ENCODE data around the gene ATF6. TPM values are rescaled to one million over a fixed set of nuclear protein-coding genes. Genes with fewer than 3 reads are reported as not detected.

ATF6 gene
- total and polyA plus RNA-seq, 9 of the 15 experiments (the other 6 are each of a cell fraction or from before 2014, with no cell fraction given): 11.7 to 32.4 (median 20.4) TPM

DNA sequence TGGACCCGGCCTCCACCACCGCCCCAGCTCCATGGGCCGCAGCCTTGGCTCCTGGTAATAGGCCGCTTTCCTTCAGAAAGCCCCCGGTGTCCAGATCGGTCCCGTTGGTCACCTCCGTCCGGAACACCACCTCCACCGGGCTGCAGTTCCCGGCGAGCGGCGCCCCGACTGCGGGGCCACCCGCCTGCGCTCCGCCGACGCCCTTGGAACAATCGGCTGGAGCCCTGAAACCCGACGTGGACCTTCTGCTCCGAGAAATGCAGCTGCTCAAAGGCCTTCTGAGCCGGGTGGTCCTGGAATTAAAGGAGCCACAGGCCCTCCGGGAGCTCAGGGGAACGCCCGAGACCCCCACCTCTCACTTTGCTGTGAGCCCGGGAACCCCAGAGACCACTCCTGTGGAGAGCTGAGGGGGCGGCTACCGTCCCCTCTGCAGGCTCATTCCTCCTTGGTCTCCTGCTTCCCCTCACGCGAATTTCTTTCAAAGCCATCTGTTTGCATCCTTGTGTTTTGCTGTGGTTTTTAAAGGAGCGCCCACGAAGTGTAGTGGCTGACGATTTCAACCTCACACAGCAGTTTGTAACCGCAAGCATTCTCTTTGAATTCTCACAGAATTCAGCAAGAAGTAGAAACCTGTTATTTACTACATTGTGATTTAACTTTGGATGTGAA is 38.7 kb upstream of the ATF6 start (continued):
- TF ChIP-seq EHMT2 (IDR thresholded peaks at IDR 0.05): no peak
- TF ChIP-seq, protein P1, sequence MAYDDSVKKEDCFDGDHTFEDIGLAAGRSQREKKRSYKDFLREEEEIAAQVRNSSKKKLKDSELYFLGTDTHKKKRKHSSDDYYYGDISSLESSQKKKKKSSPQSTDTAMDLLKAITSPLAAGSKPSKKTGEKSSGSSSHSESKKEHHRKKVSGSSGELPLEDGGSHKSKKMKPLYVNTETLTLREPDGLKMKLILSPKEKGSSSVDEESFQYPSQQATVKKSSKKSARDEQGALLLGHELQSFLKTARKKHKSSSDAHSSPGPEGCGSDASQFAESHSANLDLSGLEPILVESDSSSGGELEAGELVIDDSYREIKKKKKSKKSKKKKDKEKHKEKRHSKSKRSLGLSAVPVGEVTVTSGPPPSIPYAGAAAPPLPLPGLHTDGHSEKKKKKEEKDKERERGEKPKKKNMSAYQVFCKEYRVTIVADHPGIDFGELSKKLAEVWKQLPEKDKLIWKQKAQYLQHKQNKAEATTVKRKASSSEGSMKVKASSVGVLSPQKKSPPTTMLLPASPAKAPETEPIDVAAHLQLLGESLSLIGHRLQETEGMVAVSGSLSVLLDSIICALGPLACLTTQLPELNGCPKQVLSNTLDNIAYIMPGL (CRISPR knock-in tag; IDR thresholded peaks at IDR 0.05): no peak
- TF ChIP-seq NFE2L1 (tag; IDR thresholded peaks at IDR 0.05; ENCODE audit: borderline replicate concordance, low read depth): no peak
- no peak for TF ChIP-seq PTTG1 (tag; IDR thresholded peaks at IDR 0.05; ENCODE audit: low read depth)
- TF ChIP-seq, protein P2, sequence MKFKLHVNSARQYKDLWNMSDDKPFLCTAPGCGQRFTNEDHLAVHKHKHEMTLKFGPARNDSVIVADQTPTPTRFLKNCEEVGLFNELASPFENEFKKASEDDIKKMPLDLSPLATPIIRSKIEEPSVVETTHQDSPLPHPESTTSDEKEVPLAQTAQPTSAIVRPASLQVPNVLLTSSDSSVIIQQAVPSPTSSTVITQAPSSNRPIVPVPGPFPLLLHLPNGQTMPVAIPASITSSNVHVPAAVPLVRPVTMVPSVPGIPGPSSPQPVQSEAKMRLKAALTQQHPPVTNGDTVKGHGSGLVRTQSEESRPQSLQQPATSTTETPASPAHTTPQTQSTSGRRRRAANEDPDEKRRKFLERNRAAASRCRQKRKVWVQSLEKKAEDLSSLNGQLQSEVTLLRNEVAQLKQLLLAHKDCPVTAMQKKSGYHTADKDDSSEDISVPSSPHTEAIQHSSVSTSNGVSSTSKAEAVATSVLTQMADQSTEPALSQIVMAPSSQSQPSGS (CRISPR knock-in tag; IDR thresholded peaks at IDR 0.05): no peak
- TF ChIP-seq ZFP36 (IDR thresholded peaks at IDR 0.05; ENCODE audit: low read depth, low read length, partially characterized antibody): no peak
- TF ChIP-seq ZFP1 (CRISPR knock-in tag; IDR thresholded peaks at IDR 0.05): no peak
- no peak for TF ChIP-seq PPARD (CRISPR knock-in tag; IDR thresholded peaks at IDR 0.05)
- no peak for TF ChIP-seq ZNF75A (CRISPR knock-in tag; IDR thresholded peaks at IDR 0.05)
- no peak for TF ChIP-seq NEUROD1 (IDR thresholded peaks at IDR 0.05; ENCODE audit: borderline replicate concordance, low read depth, low read length, partially characterized antibody)
- no peak for TF ChIP-seq HDGF (IDR thresholded peaks at IDR 0.05)
- no peak for TF ChIP-seq SIN3A (IDR thresholded peaks at IDR 0.05; ENCODE audit: borderline replicate concordance in 2 of 2, control insufficient read depth in 1 of 2, low read depth in 2 of 2, low read length in 2 of 2)
- TF ChIP-seq ZNF165 (CRISPR knock-in tag; IDR thresholded peaks at IDR 0.05; ENCODE audit: borderline replicate concordance): no peak
- no peak for TF ChIP-seq FUS (optimal IDR thresholded peaks at IDR 0.05; ENCODE audit: low read depth, low read length)
- TF ChIP-seq FOS (IDR thresholded peaks at IDR 0.05; ENCODE audit: extremely low read depth, insufficient read length): no peak
- no peak for TF ChIP-seq FOXP1 (CRISPR knock-in tag; IDR thresholded peaks at IDR 0.05)
- TF ChIP-seq, protein P3, sequence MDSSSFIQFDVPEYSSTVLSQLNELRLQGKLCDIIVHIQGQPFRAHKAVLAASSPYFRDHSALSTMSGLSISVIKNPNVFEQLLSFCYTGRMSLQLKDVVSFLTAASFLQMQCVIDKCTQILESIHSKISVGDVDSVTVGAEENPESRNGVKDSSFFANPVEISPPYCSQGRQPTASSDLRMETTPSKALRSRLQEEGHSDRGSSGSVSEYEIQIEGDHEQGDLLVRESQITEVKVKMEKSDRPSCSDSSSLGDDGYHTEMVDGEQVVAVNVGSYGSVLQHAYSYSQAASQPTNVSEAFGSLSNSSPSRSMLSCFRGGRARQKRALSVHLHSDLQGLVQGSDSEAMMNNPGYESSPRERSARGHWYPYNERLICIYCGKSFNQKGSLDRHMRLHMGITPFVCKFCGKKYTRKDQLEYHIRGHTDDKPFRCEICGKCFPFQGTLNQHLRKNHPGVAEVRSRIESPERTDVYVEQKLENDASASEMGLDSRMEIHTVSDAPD (CRISPR knock-in tag; IDR thresholded peaks at IDR 0.05): no peak
- no peak for TF ChIP-seq FOXA3 (CRISPR knock-in tag; conservative IDR thresholded peaks at IDR 0.05 in 1 of 2, IDR thresholded peaks at IDR 0.05 in 1 of 2)
- TF ChIP-seq, protein P4, sequence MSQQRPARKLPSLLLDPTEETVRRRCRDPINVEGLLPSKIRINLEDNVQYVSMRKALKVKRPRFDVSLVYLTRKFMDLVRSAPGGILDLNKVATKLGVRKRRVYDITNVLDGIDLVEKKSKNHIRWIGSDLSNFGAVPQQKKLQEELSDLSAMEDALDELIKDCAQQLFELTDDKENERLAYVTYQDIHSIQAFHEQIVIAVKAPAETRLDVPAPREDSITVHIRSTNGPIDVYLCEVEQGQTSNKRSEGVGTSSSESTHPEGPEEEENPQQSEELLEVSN (IDR thresholded peaks at IDR 0.05; ENCODE audit: borderline replicate concordance in 1 of 2, extremely low read depth in 1 of 2, insufficient read depth in 1 of 2, insufficient read length in 1 of 2, low read depth in 1 of 2, low read length in 1 of 2, poor library complexity in 1 of 2, severe bottlenecking in 1 of 2): no peak
- no peak for TF ChIP-seq PHB (CRISPR knock-in tag; IDR thresholded peaks at IDR 0.05)
- TF ChIP-seq KDM2B (CRISPR knock-in tag; IDR thresholded peaks at IDR 0.05): 0 out of 2 replicates have a peak, but pooled peaks have one; percentile 61
- no peak for TF ChIP-seq BRCA1 (IDR thresholded peaks at IDR 0.05)
- no peak for TF ChIP-seq BRCA1 (CRISPR knock-in tag; IDR thresholded peaks at IDR 0.05)
- TF ChIP-seq ARHGAP35 (IDR thresholded peaks at IDR 0.05; ENCODE audit: partially characterized antibody): no peak
